Neural crest cell (in vitro differentiated cells): Measurements from ENCODE around the gene IFT122. TPM values are rescaled to one million over a fixed set of nuclear protein-coding genes. Genes with fewer than 3 reads are reported as not detected.
A peak's percentile ranks its signal among the peaks of the same experiment; 100 is the strongest.

ENCODE experiments used
- DNase-seq: peaks from one replicate; pipeline ENCODE4 v3.0.0; 2021; ENCODE audit warnings: low read depth, mixed read lengths, low spot score
- H3K27ac Mint-ChIP-seq: one replicate; pipeline ENCODE4 v1.8.0; 2021; ENCODE audit warnings: mild to moderate bottlenecking, mixed read lengths; ENCODE audit not compliant: unreplicated experiment
- H3K27me3 Mint-ChIP-seq: 2 replicates; pipeline ENCODE4 v1.8.0; 2021; ENCODE audit warnings: low read depth, mild to moderate bottlenecking, mixed read lengths
- H3K36me3 Mint-ChIP-seq: 2 replicates; pipeline ENCODE4 v1.8.0; 2021; ENCODE audit warnings: low read depth, mild to moderate bottlenecking, mixed read lengths
- H3K4me1 Mint-ChIP-seq: 2 replicates; pipeline ENCODE4 v1.8.0; 2021; ENCODE audit warnings: mixed read lengths
- H3K4me3 Mint-ChIP-seq: one replicate; pipeline ENCODE4 v1.8.0; 2021; ENCODE audit warnings: mild to moderate bottlenecking, mixed read lengths
- H3K9me3 Mint-ChIP-seq: 2 replicates; pipeline ENCODE4 v1.8.0; 2021; ENCODE audit warnings: mixed read lengths
- total RNA-seq: library from RNA; stranded (reverse); gene quantifications from 2 replicates; pipeline ENCODE4 v1.2.1, GENCODE V29; 2021
- TF ChIP-seq, protein P1 (sequence below): fragments of 200-600 bp; sonication (generic); conservative IDR thresholded peaks from 2 replicates; pipeline ENCODE4 v1.5.0; 2021; ENCODE audit warnings: antibody characterized with exemption, mild to moderate bottlenecking

The IFT122 gene
- total RNA-seq, 1 donor from 2014 or later: 44.9 TPM

DNA sequence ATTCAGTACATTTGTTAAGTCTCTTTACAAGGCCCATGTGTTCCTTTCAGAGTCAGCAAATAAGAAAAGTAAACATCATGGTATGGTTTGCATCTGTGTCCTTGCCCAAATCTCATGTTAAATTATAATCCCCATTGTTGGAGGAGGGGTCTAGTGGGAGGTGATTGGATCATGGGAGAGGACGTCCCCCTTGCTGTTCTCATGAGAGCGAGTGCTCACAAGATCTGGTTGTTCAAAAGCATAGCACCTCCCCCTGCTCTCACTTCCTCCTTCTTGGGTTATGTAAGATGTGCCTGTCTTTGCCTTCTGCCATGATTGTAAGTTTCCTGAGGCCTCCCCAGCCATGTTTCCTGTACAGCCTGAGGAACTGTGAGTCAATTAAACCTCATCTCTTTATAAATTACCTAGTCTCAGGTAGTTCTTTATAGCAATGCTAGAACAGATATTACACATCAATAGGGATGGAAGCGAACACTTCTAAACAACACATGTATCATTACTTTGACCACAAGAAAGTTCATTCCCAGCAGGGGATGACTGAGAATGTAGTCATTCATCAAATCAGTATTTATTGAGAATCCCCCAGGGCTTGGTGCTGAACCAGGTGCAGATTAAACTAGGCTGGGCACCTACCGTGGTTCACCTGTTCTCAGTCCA is 15.7 kb upstream of the IFT122 start:
- TF ChIP-seq, protein P1, sequence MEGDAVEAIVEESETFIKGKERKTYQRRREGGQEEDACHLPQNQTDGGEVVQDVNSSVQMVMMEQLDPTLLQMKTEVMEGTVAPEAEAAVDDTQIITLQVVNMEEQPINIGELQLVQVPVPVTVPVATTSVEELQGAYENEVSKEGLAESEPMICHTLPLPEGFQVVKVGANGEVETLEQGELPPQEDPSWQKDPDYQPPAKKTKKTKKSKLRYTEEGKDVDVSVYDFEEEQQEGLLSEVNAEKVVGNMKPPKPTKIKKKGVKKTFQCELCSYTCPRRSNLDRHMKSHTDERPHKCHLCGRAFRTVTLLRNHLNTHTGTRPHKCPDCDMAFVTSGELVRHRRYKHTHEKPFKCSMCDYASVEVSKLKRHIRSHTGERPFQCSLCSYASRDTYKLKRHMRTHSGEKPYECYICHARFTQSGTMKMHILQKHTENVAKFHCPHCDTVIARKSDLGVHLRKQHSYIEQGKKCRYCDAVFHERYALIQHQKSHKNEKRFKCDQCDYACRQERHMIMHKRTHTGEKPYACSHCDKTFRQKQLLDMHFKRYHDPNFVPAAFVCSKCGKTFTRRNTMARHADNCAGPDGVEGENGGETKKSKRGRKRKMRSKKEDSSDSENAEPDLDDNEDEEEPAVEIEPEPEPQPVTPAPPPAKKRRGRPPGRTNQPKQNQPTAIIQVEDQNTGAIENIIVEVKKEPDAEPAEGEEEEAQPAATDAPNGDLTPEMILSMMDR: no peak
- Mint-ChIP-seq H3K9me3 (no peaks in the 10 kb centered on the region), H3K4me3 (no peak overlapping the region), H3K27me3 (peaks cover 6% of the 10 kb centered on the region), H3K36me3 (peaks cover 6% of the 10 kb centered on the region), H3K27ac (peak overlapping the region; percentile 70), H3K4me1 (peaks cover 48% of the 10 kb centered on the region)
- DNase-seq: no peak

DNA sequence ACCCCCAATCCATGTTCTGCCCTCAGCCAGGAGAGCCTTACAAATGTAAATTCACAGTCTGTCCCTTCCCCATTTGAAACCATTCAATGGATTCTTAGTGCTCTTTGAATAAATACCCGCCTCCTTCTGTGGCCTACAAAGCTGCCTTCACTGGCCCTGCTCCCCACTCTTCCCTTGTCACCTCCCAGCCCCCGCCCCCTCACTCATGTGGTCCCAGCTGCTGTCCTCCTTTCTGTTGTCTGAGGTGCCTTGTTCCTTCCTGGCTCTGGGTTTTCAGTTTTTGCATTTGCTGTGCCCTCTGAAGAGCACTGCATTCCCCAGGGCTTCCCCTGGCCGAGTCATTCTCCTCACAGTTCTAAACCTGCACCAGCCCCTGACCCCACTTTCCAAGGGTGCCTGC is 14.8 kb upstream of the IFT122 start:
- Mint-ChIP-seq H3K27ac (peak overlapping the region; percentile 57), H3K4me3 (peak overlapping the region; percentile 29), H3K4me1 (peaks cover 49% of the 10 kb centered on the region), H3K36me3 (peaks cover 6% of the 10 kb centered on the region), H3K27me3 (peaks cover 6% of the 10 kb centered on the region), H3K9me3 (no peaks in the 10 kb centered on the region)
- TF ChIP-seq, protein P1: no peak
- DNase-seq: no peak

DNA sequence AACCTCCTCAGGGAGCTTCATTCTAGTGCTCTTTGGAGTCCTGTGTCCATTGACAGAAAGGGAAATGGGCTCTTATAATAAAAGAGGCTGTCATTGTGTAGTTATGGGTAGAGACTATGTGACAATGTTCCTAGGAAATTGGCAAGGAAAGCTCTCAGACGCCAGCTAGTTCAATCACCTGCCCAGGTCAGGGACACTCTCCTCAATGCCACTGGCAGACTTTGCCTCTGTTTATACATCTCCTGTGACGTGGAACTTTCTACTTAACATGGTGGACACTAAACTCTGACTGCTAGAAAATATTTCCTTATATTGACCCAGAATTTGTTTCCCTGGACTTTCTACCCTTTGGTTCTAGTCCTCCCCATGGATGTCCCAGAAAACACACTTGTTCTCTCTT is 14.4 kb upstream of the IFT122 start:
- Mint-ChIP-seq H3K4me3 (peak overlapping the region; percentile 16), H3K4me1 (peaks cover 49% of the 10 kb centered on the region), H3K27me3 (peaks cover 6% of the 10 kb centered on the region), H3K9me3 (no peaks in the 10 kb centered on the region), H3K36me3 (peaks cover 6% of the 10 kb centered on the region), H3K27ac (no peak overlapping the region)
- DNase-seq: no peak
- TF ChIP-seq, protein P1: no peak

DNA sequence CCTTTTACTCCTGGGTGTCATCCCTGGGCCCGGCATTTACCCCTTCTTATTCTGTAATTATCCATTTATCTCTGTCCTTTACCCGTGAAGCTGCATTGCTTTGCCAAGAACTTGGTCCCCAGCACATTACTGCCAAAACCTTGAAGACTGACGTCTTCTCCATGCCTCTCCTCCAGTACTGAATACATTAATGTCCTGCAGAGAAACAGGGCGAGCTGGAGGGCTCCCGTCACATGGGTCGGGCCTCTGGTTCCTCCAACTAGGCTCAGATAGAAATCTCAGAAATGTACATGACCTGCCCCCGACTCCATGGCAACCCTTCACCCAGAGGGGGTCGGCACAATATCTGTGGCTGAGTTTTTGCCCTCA is 12.0 kb upstream of the IFT122 start:
- peak overlapping the region; percentile 91 for H3K4me3 Mint-ChIP-seq
- H3K4me1 Mint-ChIP-seq: peaks cover 49% of the 10 kb centered on the region
- H3K36me3 Mint-ChIP-seq: peaks cover 9% of the 10 kb centered on the region
- DNase-seq: no peak
- H3K27ac Mint-ChIP-seq: no peak overlapping the region
- H3K9me3 Mint-ChIP-seq: no peaks in the 10 kb centered on the region
- TF ChIP-seq, protein P1: no peak
- peaks cover 6% of the 10 kb centered on the region for H3K27me3 Mint-ChIP-seq

DNA sequence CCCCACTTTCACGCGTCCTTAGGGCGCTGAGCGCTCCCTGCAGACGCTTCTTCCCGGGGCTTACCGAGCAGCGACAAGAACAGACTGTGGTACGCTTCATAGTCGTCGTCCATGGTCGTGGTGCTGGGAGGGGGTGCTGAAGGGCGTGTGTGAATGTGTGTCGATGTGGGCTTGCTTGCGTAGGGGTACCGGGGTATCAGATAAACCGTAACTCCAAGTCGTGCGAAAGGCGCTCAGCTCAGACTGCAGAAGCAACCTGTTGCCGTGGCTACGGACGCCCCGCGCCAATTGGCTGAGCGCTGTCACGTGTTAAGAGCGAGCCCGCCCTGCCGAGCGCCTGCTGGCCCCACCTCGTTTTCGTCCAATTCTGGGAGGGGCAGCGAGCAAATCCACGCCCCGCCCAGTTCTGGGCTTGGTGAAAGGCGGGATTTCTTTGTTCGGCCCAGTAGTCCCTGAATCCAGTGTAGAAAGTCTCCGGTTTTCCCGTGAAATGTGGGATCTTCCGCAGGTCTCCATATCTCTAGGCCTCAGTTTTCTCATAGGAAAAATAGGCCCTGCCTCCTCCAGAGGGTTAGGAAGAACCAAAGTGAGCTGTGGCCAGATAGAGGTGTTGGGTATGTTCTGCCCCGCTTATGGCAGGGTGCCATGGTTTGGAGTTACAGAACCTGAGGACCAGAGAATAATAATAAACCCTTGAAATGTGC is 11.5 kb upstream of the IFT122 start, which contains the start of gene EFCAB12:
Gene EFCAB12 (minus strand): TSS at position 261 of the 704 bp plus-strand sequence. CDS start 148 bp downstream, at position 113.
- peaks cover 9% of the 10 kb centered on the region for H3K36me3 Mint-ChIP-seq
- H3K4me1 Mint-ChIP-seq: peaks cover 49% of the 10 kb centered on the region
- peak within 1 kb of the TSS; percentile 97 for H3K27ac Mint-ChIP-seq
- TF ChIP-seq, protein P1: no peak
- H3K4me3 Mint-ChIP-seq: peak within 1 kb of the TSS; percentile 91
- H3K27me3 Mint-ChIP-seq: peaks cover 6% of the 10 kb centered on the region
- DNase-seq: peak; percentile 92
- H3K9me3 Mint-ChIP-seq: no peaks in the 10 kb centered on the region
